22Rv1 (cell line): ENCODE results near the gene NBPF20.
A peak's percentile ranks its signal among the peaks of the same experiment; 100 is the strongest.
"Not testable (repeated sequence)": the region's sequence is repeated elsewhere in the genome, so short reads cannot be mapped to it uniquely, and the experiment has no call there.

Source experiments
- H3K27ac ChIP-seq: fragments of 450-650 bp; 2 replicates; pipeline ENCODE4 v1.5.1; 2017
- CTCF ChIP-seq: fragments of 450-650 bp; IDR thresholded peaks from 2 replicates; pipeline ENCODE4 v1.5.1; 2017; ENCODE audit warnings: mild to moderate bottlenecking
- ZFX ChIP-seq: fragments of 450-650 bp; IDR thresholded peaks from 2 replicates; pipeline ENCODE4 v1.6.1; 2017; ENCODE audit warnings: antibody characterized with exemption, borderline replicate concordance

NBPF20 gene

GRCh38 chr1:145425436-145426029 lies at the start of gene NBPF20:
Gene NBPF20, minus strand, starts transcription at chr1:145425603. Its CDS starts 20,331 bp downstream, at chr1:145405272.
- peak within 1 kb of the TSS; percentile 51 for H3K27ac ChIP-seq
- TF ChIP-seq ZFX (no peak), CTCF (no peak)

GRCh38 chr1:145474837-145475368 lies 49.5 kb upstream of the NBPF20 start:
- not testable (repeated sequence) for H3K27ac ChIP-seq

- not testable (repeated sequence) for H3K27ac ChIP-seq
Measured at GRCh38 chr1:145472731-145473130, 47.3 kb upstream of the NBPF20 start.

GRCh38 chr1:145471365-145471764 lies 46.0 kb upstream of the NBPF20 start:
- not testable (repeated sequence) for H3K27ac ChIP-seq

GRCh38 chr1:145465405-145466144 lies 40.2 kb upstream of the NBPF20 start:
- peak overlapping the region; percentile 76 for H3K27ac ChIP-seq

GRCh38 chr1:145464708-145465336 lies 39.4 kb upstream of the NBPF20 start:
- H3K27ac ChIP-seq = peak overlapping the region; percentile 76

- H3K27ac ChIP-seq = peak overlapping the region; percentile 30
Measured at GRCh38 chr1:145464017-145464416, 38.6 kb upstream of the NBPF20 start.

- H3K27ac ChIP-seq = not testable (repeated sequence)
Measured at GRCh38 chr1:145460684-145461083, 35.3 kb upstream of the NBPF20 start.

GRCh38 chr1:145460048-145460447 lies 34.6 kb upstream of the NBPF20 start:
- not testable (repeated sequence) for H3K27ac ChIP-seq

- not testable (repeated sequence) for H3K27ac ChIP-seq
Measured at GRCh38 chr1:145459591-145459990, 34.2 kb upstream of the NBPF20 start.

GRCh38 chr1:145459063-145459462 lies 33.7 kb upstream of the NBPF20 start:
- not testable (repeated sequence) for H3K27ac ChIP-seq

GRCh38 chr1:145454824-145455177 lies 29.4 kb upstream of the NBPF20 start:
- not testable (repeated sequence) for H3K27ac ChIP-seq

GRCh38 chr1:145453873-145454823 lies 28.7 kb upstream of the NBPF20 start:
- not testable (repeated sequence) for H3K27ac ChIP-seq

GRCh38 chr1:145452506-145452905 lies 27.1 kb upstream of the NBPF20 start:
- not testable (repeated sequence) for H3K27ac ChIP-seq

- H3K27ac ChIP-seq = not testable (repeated sequence)
Measured at GRCh38 chr1:145451914-145452313, 26.5 kb upstream of the NBPF20 start.

- not testable (repeated sequence) for H3K27ac ChIP-seq
Measured at GRCh38 chr1:145445219-145445618, 19.8 kb upstream of the NBPF20 start.

GRCh38 chr1:145442340-145442739 lies 16.9 kb upstream of the NBPF20 start:
- H3K27ac ChIP-seq = not testable (repeated sequence)

GRCh38 chr1:145431363-145432256 lies 6.2 kb upstream of the NBPF20 start:
- H3K27ac ChIP-seq = not testable (repeated sequence)

- H3K27ac ChIP-seq = not testable (repeated sequence)
Measured at GRCh38 chr1:145430830-145431229, 5.4 kb upstream of the NBPF20 start.
